ENCODE data around the gene LCOR. TPM values are rescaled to one million over a fixed set of nuclear protein-coding genes. Genes with fewer than 3 reads are reported as not detected.

LCOR gene
- total RNA-seq, 1 experiment from 2014 or later = 39.2 TPM

GRCh38 chr10:96998329-96998888, 166.3 kb downstream of the LCOR start:
- Histone ChIP-seq H3K36me3 (ENCODE audit: insufficient read depth, low read length, poor library complexity, severe bottlenecking) (no peaks in the 10 kb centered on the region), H3K27me3 (replicated peaks; ENCODE audit: insufficient read depth, low read depth, low read length, poor library complexity) (no peaks in the 10 kb centered on the region), H3K27ac (ENCODE audit: low read depth, low read length, poor library complexity, severe bottlenecking) (no peak overlapping the region), H3K4me1 (ENCODE audit: insufficient read depth, low read length, poor library complexity, severe bottlenecking) (no peaks in the 10 kb centered on the region), H3K9me3 (ENCODE audit: low read depth, low read length, poor library complexity, severe bottlenecking) (no peaks in the 10 kb centered on the region), H3K4me3 (ENCODE audit: low read depth, low read length, poor library complexity, severe bottlenecking) (no peak overlapping the region)
- no peak for DNase-seq (ENCODE audit: low spot score)
- intact Hi-C loops (cut with micrococcal nuclease; ENCODE audit: unreplicated experiment) = no loop called here
- POLR2A ChIA-PET (ENCODE audit: low non-redundant PET) = no interaction called here
- BruUV-seq (replicated peaks) = no TSS peak
- no peak for TF ChIP-seq CTCF (conservative IDR thresholded peaks at IDR 0.05; ENCODE audit: low read depth, low read length)
- no peak for TF ChIP-seq EZH2 (IDR thresholded peaks at IDR 0.05; ENCODE audit: borderline replicate concordance, low read depth, low read length, poor library complexity, severe bottlenecking)
- CTCF ChIA-PET = no interaction called here

- POLR2A ChIA-PET (ENCODE audit: low non-redundant PET) = no interaction called here
- no peak overlapping the region for H3K4me3 ChIP-seq (ENCODE audit: low read depth, low read length, poor library complexity, severe bottlenecking)
Observed at GRCh38 chr10:96999337-96999736, 167.2 kb downstream of the LCOR start.

GRCh38 chr10:96999987-97000386, 167.9 kb downstream of the LCOR start:
- H3K27me3 ChIP-seq (replicated peaks; ENCODE audit: insufficient read depth, low read depth, low read length, poor library complexity) = no peaks in the 10 kb centered on the region
- no peak overlapping the region for H3K4me3 ChIP-seq (ENCODE audit: low read depth, low read length, poor library complexity, severe bottlenecking)
- no peaks in the 10 kb centered on the region for H3K4me1 ChIP-seq (ENCODE audit: insufficient read depth, low read length, poor library complexity, severe bottlenecking)
- TF ChIP-seq EZH2 (IDR thresholded peaks at IDR 0.05; ENCODE audit: borderline replicate concordance, low read depth, low read length, poor library complexity, severe bottlenecking) (no peak), CTCF (conservative IDR thresholded peaks at IDR 0.05; ENCODE audit: low read depth, low read length) (no peak)
- intact Hi-C loops (cut with micrococcal nuclease; ENCODE audit: unreplicated experiment) = no loop called here
- H3K9me3 ChIP-seq (ENCODE audit: low read depth, low read length, poor library complexity, severe bottlenecking) = no peaks in the 10 kb centered on the region
- DNase-seq (ENCODE audit: low spot score) = no peak
- CTCF ChIA-PET = interaction anchor here (1.2 kb wide), 1 partner anchor 25 kb away, joined by 3 read pairs; no protein-coding TSS in a partner anchor
- no peaks in the 10 kb centered on the region for H3K36me3 ChIP-seq (ENCODE audit: insufficient read depth, low read length, poor library complexity, severe bottlenecking)
- POLR2A ChIA-PET (ENCODE audit: low non-redundant PET) = no interaction called here
- no peak overlapping the region for H3K27ac ChIP-seq (ENCODE audit: low read depth, low read length, poor library complexity, severe bottlenecking)
- BruUV-seq (replicated peaks) = no TSS peak

More at GRCh38 chr10:96999337-96999736, 167.2 kb downstream of the LCOR start:
- Histone ChIP-seq H3K36me3 (ENCODE audit: insufficient read depth, low read length, poor library complexity, severe bottlenecking) (no peaks in the 10 kb centered on the region), H3K9me3 (ENCODE audit: low read depth, low read length, poor library complexity, severe bottlenecking) (no peaks in the 10 kb centered on the region), H3K27me3 (replicated peaks; ENCODE audit: insufficient read depth, low read depth, low read length, poor library complexity) (no peaks in the 10 kb centered on the region), H3K27ac (ENCODE audit: low read depth, low read length, poor library complexity, severe bottlenecking) (no peak overlapping the region), H3K4me1 (ENCODE audit: insufficient read depth, low read length, poor library complexity, severe bottlenecking) (no peaks in the 10 kb centered on the region)
- CTCF ChIA-PET = no interaction called here
- intact Hi-C loops (cut with micrococcal nuclease; ENCODE audit: unreplicated experiment) = no loop called here
- no peak for DNase-seq (ENCODE audit: low spot score)
- BruUV-seq (replicated peaks) = no TSS peak
- no peak for TF ChIP-seq CTCF (conservative IDR thresholded peaks at IDR 0.05; ENCODE audit: low read depth, low read length)
- no peak for TF ChIP-seq EZH2 (IDR thresholded peaks at IDR 0.05; ENCODE audit: borderline replicate concordance, low read depth, low read length, poor library complexity, severe bottlenecking)

Measured in A673 (cell line).